Measurements from ENCODE around the gene GNG11. TPM values are rescaled to one million over a fixed set of nuclear protein-coding genes. Genes with fewer than 3 reads are reported as not detected.

The GNG11 gene
- total RNA-seq, 1 experiment from 2014 or later: not detected

DNA sequence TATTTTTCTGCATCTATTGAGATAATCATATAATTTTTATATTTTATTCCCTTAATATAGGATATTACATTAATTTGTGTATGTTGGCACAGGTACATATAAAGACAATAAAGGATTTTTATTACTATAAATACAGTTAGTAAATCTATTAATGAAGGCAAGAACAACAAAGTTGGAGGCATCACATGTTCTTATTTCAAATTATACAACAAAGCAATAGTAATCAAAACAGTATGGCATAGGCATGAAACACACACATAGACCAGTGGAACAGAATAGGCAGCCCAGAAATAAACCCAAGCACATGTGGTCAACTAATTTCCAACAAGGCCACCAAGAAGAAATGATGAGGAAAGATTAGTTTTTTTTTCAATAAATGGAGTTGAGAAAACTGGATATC is 42.2 kb upstream of the GNG11 start:
- no peaks in the 10 kb centered on the region for H3K27me3 ChIP-seq (replicated peaks; ENCODE audit: control insufficient read depth, insufficient read depth, low read length)
- Mint-ChIP-seq H3K27me3 (ENCODE audit: insufficient read depth, unreplicated experiment) (no peaks in the 10 kb centered on the region), H3K27ac (ENCODE audit: unreplicated experiment) (no peak overlapping the region), H3K4me1 (ENCODE audit: low read depth, unreplicated experiment) (no peaks in the 10 kb centered on the region), H3K9me3 (ENCODE audit: unreplicated experiment) (no peaks in the 10 kb centered on the region), H3K36me3 (ENCODE audit: insufficient read depth, unreplicated experiment) (no peaks in the 10 kb centered on the region), H3K4me3 (ENCODE audit: unreplicated experiment) (no peak overlapping the region)
- DNase-seq: no peak
- peaks cover 6% of the 10 kb centered on the region; the same call in 1 of the 2 replicates for H3K9me3 ChIP-seq
- H3K4me3 ChIP-seq (ENCODE audit: low read depth, low read length): no peak overlapping the region
- TF ChIP-seq, protein P1, sequence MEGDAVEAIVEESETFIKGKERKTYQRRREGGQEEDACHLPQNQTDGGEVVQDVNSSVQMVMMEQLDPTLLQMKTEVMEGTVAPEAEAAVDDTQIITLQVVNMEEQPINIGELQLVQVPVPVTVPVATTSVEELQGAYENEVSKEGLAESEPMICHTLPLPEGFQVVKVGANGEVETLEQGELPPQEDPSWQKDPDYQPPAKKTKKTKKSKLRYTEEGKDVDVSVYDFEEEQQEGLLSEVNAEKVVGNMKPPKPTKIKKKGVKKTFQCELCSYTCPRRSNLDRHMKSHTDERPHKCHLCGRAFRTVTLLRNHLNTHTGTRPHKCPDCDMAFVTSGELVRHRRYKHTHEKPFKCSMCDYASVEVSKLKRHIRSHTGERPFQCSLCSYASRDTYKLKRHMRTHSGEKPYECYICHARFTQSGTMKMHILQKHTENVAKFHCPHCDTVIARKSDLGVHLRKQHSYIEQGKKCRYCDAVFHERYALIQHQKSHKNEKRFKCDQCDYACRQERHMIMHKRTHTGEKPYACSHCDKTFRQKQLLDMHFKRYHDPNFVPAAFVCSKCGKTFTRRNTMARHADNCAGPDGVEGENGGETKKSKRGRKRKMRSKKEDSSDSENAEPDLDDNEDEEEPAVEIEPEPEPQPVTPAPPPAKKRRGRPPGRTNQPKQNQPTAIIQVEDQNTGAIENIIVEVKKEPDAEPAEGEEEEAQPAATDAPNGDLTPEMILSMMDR (IDR thresholded peaks at IDR 0.05; ENCODE audit: insufficient read depth in 1 of 2, low read depth in 1 of 2, low read length in 1 of 2, severe bottlenecking in 1 of 2, unreplicated experiment in 1 of 2): no peak
- POLR2A ChIA-PET: no interaction called here
- BruUV-seq (replicated peaks): no TSS peak
- H3K36me3 ChIP-seq (ENCODE audit: control insufficient read depth, insufficient read depth, low read length): no peaks in the 10 kb centered on the region
- no peaks in the 10 kb centered on the region for H3K4me1 ChIP-seq
- CTCF ChIA-PET: no interaction called here
- intact Hi-C loops (cut with micrococcal nuclease; ENCODE audit: unreplicated experiment): no loop called here

DNA sequence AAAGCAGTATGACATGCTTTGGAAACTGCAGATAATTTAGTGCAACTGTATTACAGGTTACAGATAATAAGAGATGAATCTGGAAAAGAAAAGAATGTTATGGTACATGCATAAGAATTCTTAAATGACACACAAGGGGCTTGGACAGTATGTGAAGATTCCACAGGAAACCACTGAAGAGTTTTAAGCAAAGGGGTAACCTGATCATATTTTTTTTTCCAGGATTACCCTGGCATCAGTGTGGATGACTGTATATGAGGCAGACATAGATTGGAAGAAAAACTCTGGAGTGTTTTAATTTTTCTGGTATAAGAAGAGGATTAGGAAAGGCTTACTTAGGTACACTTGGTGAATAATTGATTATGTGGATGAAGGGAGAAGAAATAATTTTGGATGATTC is 39.1 kb upstream of the GNG11 start:
- Mint-ChIP-seq H3K27me3 (ENCODE audit: insufficient read depth, unreplicated experiment) (no peaks in the 10 kb centered on the region), H3K4me1 (ENCODE audit: low read depth, unreplicated experiment) (no peaks in the 10 kb centered on the region), H3K27ac (ENCODE audit: unreplicated experiment) (no peak overlapping the region), H3K36me3 (ENCODE audit: insufficient read depth, unreplicated experiment) (no peaks in the 10 kb centered on the region), H3K9me3 (ENCODE audit: unreplicated experiment) (no peaks in the 10 kb centered on the region), H3K4me3 (ENCODE audit: unreplicated experiment) (no peak overlapping the region)
- intact Hi-C loops (cut with micrococcal nuclease; ENCODE audit: unreplicated experiment): no loop called here
- CTCF ChIA-PET: no interaction called here
- peaks cover 6% of the 10 kb centered on the region; the same call in 1 of the 2 replicates for H3K9me3 ChIP-seq
- H3K4me3 ChIP-seq (ENCODE audit: low read depth, low read length): no peak overlapping the region
- no TSS peak for BruUV-seq (replicated peaks)
- H3K27me3 ChIP-seq (replicated peaks; ENCODE audit: control insufficient read depth, insufficient read depth, low read length): no peaks in the 10 kb centered on the region
- DNase-seq: no peak
- TF ChIP-seq, protein P1 (IDR thresholded peaks at IDR 0.05; ENCODE audit: insufficient read depth in 1 of 2, low read depth in 1 of 2, low read length in 1 of 2, severe bottlenecking in 1 of 2, unreplicated experiment in 1 of 2): no peak
- H3K4me1 ChIP-seq: no peaks in the 10 kb centered on the region
- H3K36me3 ChIP-seq (ENCODE audit: control insufficient read depth, insufficient read depth, low read length): no peaks in the 10 kb centered on the region
- POLR2A ChIA-PET: no interaction called here

DNA sequence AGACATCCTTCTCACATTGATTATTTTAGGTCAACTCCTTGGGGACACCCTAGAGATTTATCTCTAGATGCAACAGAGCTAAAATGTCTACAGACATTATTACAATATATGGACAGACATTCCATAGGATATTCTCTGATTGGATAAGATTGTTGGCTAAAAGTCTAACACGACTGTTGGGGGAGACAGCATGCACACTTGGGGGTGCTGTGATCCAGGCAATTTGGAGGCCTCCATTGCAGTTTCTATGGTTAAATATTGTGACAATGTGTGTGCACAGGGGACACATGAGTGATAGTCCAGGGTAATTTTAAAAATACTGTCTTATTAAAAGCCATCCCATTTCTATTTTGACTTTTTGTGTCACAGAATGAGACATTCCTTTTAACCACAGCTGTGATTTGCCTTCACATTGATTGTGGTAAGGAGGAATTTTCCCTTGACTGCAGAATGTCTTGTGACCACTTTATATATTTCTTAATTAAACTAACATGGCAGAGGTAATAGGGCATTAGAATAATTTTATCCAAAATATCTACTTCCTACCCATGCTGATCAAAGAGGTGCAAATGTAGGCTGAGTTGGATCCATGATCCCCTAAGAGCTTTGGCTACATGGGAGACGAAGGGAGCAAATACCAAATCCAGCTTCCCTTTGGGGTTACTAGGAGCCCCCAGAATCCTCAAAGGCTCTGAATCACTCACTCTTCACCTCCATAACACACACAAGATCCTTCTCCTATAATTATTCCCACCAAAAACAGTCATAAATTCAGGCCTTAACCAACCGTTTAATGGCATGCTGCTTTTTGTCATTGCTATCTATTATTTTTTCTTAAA is 38.2 kb upstream of the GNG11 start:
- H3K36me3 ChIP-seq (ENCODE audit: control insufficient read depth, insufficient read depth, low read length): no peaks in the 10 kb centered on the region

More for the DNA sequence above, 38.2 kb upstream of the GNG11 start:
- BruUV-seq (replicated peaks): no TSS peak
- intact Hi-C loops (cut with micrococcal nuclease; ENCODE audit: unreplicated experiment): no loop called here
- no peaks in the 10 kb centered on the region for H3K36me3 Mint-ChIP-seq (ENCODE audit: insufficient read depth, unreplicated experiment)
- no peaks in the 10 kb centered on the region for H3K9me3 Mint-ChIP-seq (ENCODE audit: unreplicated experiment)
- H3K27ac Mint-ChIP-seq (ENCODE audit: unreplicated experiment): no peak overlapping the region
- no peak overlapping the region for H3K4me3 Mint-ChIP-seq (ENCODE audit: unreplicated experiment)
- Histone ChIP-seq H3K27me3 (replicated peaks; ENCODE audit: control insufficient read depth, insufficient read depth, low read length) (no peaks in the 10 kb centered on the region), H3K4me3 (ENCODE audit: low read depth, low read length) (no peak overlapping the region), H3K9me3 (peaks cover 6% of the 10 kb centered on the region; the same call in 1 of the 2 replicates), H3K4me1 (no peaks in the 10 kb centered on the region)
- POLR2A ChIA-PET: no interaction called here
- TF ChIP-seq, protein P1 (IDR thresholded peaks at IDR 0.05; ENCODE audit: insufficient read depth in 1 of 2, low read depth in 1 of 2, low read length in 1 of 2, severe bottlenecking in 1 of 2, unreplicated experiment in 1 of 2): no peak
- no peak for DNase-seq
- CTCF ChIA-PET: no interaction called here
- peaks cover 2% of the 10 kb centered on the region for H3K27me3 Mint-ChIP-seq (ENCODE audit: insufficient read depth, unreplicated experiment)
- H3K4me1 Mint-ChIP-seq (ENCODE audit: low read depth, unreplicated experiment): no peaks in the 10 kb centered on the region
